NCI-H1092 treated with DMSO at 0.1 percent for 48 hours (cell line): ENCODE data around the gene SNRK.

Source experiments
- DNase-seq: peaks from one replicate; lab custom pipeline; 2025; lab: John Stamatoyannopoulos, UW

SNRK gene, protein sequence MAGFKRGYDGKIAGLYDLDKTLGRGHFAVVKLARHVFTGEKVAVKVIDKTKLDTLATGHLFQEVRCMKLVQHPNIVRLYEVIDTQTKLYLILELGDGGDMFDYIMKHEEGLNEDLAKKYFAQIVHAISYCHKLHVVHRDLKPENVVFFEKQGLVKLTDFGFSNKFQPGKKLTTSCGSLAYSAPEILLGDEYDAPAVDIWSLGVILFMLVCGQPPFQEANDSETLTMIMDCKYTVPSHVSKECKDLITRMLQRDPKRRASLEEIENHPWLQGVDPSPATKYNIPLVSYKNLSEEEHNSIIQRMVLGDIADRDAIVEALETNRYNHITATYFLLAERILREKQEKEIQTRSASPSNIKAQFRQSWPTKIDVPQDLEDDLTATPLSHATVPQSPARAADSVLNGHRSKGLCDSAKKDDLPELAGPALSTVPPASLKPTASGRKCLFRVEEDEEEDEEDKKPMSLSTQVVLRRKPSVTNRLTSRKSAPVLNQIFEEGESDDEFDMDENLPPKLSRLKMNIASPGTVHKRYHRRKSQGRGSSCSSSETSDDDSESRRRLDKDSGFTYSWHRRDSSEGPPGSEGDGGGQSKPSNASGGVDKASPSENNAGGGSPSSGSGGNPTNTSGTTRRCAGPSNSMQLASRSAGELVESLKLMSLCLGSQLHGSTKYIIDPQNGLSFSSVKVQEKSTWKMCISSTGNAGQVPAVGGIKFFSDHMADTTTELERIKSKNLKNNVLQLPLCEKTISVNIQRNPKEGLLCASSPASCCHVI

DNA sequence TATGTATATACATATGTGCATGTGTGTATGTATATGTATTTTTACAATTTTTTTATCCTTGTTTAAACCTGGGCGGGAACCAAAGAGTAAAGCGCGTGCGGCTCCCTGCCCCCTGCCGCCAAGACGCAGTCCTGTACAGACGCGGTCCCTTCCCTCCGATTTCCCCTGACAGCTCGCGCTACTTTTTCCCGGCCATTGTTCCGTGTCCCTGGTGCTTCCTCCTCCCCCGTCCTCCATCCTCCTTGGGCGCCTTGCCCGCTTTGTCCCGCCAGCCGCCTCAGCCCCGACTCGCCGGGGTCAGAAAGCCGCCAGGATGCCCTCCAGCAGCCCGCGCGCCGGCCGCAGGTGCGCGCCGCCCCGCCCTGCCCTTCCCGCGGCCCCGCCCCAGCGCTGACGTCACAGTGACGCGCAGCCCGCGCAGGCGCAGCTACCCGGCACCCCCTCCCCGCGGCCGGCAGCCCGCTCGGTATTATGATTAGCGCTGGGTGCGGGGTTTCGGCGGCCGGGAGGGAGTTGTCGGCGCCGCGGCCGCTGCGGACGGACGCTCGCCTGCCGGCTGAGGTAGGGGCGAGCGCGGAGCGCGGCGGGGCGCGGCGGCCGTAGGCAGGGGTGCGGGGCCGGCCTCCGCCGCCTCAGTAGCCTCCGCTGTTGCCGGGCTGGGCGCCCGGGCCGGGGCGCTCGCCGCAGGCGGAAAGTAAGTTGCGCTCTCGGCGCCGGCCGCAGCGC, at the start of gene SNRK:
TSS of gene SNRK (plus strand) at position 426 of the 726 bp plus-strand sequence. CDS start 16,664 bp downstream, outside the sequence.
- DNase-seq = peak; percentile 82

DNA sequence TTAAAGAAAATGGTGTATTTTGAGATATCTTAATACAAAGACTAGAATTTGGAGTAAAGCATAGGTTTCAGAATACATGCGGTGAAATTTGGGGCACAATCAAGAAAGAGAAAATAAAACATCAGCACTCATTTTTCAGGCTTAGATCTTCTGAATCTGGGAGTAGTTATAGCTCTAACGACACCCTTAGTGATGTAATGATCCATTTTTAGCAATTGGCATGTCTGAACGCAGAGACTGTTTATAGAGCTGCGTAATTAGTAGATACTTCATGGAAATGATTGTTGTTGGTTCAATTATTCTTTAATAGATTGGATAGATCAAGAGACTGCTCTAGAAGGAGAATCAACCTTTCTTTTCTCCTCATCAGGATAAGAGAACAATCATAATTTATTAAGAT, 47.5 kb upstream of the SNRK start:
- no peak for DNase-seq

DNA sequence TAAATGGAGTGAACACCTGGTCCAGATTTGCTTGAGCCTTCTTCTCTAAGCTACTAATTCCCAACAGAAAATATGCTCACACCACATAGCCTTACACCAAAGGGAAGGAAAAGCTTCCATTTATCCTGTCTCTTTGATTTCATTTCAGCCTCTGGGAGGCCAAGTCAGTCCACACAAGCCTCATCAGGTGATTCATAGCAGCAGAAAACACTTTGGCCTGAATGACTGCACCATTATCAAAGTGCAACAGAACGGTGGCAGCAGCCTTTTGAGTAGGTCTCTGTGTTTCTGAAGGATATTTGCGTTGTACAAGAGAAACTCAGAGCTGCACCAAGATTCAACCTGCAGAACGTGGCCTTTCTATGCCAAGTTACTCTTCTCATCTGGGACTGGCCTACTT, 46.6 kb upstream of the SNRK start:
- DNase-seq = no peak

DNA sequence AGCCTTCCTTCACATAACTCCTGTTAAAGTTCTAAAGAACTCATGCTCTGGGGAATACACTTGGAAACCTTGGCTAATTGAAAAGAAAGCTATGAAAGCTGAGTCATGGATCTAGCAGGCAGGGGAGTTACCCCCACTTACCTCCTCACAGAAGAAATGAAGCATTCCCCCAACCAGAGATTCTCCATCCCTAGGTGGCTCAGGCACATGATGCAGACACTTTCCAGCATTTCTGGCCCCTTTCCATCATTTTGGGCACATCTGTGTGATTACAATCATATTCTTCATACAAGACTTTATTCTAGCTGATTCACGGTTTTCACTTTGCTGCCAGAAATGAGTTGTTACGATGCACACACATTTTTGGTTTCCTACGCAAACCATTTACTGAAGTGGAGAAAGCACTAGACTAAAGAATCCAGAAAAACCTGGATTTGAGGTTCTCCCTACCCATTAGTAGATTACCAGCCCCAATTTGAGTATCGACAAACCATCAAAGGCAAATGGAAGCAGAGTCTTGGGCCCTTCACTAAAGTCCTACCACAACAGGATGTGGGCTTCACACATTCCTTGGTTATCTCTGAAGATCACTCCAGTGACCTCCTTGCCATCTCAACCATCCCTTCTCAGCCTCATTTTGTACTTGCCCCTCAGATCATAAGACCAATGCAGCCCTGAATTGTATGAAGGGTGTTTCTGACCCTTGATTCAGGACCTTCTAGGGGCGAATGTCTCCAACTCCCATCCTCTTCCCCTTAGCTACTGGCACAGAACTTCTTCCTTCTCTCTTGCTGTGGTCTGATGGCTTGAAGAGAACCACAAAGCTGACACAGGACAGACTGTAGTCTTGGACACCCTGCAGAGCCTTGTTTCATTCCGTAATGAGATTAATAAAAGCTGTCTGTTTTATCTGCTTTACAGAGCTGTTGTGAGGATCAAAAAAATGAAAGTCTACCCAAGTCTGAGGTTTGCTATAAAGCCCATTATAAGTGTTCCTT, 42.5 kb upstream of the SNRK start:
- DNase-seq = no peak

DNA sequence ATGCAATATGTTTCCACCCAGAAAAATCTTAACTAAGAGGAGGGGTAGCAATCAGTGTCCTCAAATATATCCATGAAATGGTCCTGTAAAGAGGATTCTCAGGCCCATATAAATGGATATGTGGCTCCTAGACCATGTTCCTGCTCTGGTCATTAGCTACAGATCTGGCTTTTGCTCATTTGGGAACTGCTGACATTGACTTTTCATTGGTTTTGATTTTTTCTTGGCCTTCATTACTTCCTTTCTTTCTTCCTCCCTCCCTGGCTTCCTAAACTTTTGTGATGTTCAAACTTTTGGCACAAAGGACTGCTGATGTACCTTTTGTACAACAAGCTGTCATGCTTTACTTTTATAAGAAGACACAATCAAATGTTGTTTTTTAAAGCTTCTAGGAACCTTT, 41.6 kb upstream of the SNRK start:
- DNase-seq = no peak

DNA sequence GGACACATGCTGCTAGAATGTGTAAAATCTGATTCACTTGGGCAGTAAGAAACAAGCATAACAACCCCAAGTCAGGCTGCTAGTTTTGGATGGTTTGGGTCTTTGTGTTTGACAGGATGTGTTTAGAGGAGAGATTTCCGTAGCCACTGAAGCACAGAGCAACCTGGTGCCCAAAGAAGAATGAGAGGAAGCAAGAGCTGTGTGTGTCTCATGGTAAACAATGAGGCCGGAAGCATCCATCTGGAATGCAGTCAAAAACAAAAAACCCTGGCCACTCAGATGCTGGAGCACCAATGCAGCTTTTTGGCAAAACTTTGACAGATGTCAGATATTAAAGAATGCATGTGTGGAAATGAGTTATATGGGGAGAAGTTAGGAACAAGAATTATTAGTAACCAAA, 39.4 kb upstream of the SNRK start:
- no peak for DNase-seq

DNA sequence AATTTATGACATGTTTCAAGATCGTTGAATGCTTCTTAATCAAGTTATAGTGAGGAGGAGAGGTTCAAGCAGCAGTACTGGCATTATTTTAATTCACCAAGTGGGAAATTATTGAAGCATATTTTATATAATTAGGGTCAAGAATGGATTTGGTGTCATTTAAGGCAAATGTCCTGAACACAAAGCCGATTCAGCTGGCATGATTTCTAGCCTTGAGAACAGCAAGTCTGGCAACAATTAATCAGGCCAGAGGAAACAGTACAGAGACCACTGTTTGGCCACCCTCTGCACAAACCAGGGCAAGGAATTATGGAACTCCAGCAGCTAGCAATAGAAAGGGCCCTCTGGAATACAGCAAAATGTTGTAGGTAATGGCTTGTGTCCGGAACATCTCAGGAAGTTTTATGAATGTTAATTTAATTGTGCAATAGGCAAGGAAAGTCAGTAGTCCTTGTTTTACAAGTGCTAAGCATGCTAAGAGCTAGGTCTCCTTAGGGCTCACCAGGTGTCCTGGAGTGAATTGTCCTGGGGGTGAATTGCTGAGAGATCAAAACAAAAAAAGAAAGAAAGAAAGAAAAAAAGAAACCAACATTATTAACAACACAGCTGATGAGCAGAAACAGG, 38.7 kb upstream of the SNRK start:
- no peak for DNase-seq

DNA sequence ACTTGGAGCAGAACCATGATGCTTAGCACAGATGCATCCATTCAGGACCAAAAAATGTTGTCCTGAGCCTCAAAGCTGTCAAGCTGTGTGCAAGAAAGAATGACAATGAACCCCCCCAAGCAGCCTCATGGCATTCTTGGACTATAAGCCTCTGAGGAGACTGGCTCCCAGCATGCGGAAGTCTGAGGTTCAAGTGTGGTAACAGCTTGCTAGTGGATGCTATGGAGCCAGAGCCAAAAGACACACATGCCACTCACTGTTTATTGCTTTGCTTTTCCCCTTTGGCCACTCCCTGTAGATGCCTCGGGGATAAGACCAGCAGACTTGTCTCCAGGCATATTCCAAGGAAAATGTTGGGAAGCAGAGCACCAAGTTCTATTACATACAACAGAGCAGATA, 38.2 kb upstream of the SNRK start:
- DNase-seq = no peak

DNA sequence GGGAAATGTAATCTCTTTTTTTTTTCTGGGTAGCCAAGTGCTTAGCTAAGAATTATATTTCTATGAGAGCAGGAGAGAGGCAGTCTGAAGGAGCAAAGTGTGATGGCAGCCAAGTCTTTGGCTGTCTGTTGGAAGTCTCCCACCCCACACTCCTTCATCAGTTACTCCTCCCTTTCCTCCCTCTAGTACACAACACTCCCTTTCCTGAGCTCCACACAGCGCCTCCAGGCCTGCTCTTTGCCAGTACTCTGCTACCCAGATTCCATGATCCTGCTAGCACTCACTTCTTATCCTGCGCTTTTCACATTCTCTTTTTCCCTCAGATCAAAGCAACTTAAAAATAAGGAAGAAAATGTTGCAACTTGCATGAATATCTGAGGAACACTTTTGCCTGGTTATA, 37.4 kb upstream of the SNRK start:
- DNase-seq = no peak

DNA sequence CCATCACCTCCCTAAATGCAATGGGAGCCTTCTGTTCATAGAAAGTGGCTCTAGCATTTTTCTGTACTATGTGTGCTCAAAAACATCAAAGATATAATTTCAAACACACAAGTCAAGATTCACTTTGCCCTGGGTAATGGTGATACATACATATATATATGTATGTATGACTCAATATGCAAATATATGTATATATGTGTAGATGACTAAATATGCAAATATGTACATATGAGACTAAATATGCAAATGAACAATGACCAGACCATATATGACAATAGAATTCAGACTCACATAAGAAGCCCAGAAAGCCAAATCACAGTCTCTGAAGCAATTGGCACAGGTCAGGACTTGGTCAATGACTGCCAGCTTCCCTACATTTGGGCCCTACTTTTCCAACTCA, 36.9 kb upstream of the SNRK start:
- DNase-seq = no peak

DNA sequence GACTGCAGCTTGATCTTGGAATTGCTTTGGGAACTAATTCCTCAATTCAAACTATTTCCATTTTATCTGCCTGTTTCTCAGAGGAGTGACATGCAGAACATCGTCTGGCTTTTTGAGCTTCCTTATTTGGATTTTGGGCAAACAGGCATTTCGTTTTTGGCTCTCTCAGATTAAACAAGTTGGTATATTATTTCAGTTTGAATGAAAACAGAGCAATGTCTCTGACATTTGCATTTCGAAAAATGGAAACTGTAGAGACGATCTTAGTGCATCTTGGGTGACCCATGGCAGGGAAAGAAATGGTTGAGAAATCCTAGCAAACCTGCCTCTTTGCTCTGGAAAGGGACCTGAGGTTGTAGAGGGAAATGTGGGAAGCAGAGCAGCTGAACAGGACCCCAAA, 33.0 kb upstream of the SNRK start:
- no peak for DNase-seq

DNA sequence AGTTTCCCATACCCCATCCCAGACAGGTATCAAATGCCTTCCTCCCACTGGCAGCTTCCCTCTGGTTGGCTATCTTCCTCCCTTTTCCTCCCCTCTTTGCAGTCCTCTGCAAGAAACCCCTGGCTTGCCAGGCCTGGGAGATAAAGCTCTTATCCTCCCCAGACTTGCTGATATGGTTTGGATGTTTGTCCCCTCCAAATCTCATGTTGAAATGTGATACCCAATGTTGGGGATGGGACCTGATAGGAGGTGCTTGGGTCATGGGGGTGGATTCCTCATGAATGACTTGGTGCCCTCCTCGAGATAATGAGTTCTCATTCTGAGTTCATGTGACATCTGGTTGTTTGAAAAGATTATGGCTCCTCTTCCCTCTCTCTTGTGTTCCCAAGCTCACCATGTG, 32.2 kb upstream of the SNRK start:
- DNase-seq = no peak

DNA sequence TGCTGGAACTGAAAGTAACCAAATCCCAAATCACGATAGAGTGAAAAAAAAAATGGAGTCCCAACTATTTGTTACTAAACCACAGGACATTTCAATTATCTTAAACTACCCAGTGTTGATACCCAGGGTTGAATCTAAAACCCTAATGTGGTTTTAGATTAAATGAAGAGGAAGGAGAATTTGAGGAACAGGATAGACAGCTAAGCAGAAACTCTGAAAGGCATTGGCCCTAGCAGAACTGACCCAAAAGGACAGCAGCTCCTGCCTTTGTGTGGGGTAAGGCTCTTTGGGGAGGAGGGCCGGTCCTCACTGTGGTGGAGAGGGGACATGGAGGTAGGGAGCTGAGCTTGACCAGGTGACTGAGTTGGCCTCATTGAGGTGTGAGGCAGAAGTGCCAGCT, 30.7 kb upstream of the SNRK start:
- no peak for DNase-seq

DNA sequence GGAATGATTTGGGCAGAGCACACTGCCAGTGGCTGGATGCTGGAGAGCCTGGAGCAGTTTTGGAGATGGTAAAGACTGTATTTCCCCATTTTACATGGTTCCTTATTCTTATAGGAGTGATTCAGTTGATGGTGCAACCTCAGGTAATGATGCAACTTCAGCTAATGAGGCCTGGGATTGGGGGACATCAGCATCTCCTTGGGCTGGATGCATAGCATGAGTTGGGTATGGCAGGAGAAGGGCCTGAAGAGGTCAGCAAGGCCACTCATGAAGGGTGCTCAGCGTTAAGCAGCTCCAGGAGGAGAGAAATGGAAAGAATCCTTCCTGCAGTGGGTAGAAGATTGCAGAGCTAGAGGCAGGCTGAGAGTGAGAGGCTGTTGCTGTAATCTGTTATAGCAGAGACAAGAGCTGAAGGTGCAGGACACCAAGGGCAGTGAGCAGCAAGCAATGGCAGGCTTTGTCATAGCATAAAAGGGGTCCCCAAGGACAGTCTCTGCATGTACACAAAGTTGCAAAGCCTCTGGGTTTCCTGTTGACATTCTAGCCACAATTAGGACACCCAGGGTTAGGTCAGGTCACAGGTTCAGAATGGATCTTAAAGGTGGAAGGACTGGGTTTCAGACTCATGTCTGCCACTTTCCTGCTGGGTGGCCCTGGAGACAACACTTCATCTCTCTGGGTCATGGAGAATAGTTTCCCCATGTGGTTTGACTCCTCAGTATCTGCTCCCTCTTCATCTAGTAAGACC, 29.5 kb upstream of the SNRK start:
- DNase-seq = no peak

DNA sequence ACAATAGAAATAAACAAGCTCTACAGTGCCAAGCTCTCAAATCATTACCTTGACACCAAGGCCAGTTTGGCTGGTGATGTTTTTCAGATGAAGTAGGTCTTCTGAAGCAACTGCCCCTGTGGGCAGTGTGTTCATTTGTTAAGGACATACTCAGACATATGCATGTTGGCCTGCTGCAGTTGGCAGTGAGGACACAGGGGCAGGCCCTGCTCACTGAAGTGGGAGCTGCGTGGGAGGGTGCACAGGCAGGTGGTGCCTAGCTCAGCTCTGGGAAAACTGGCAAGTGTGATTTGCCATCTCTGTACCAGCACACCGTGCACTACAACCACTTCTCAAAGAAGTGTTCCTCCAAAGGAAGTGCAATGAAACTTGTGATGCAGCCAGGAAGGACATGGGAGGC, 28.5 kb upstream of the SNRK start:
- DNase-seq = no peak

DNA sequence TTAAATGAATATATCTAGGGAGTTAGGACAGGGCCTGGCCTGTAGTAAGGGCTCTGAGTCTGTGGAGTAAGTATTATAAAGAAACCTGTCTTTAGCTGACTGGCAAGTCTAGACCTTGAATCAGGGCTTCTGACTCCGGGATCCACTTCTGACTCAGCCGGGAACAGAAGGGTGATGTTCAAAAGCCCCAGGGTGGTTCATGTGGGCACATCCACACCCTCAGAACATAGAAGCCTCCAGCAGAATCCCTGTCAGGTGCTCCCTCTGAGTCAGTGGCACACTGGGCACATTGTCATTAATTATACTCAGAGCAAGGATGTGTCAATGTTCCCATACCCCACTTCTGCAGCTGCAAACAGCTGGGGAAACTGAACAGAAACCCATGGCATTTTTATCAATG, 26.7 kb upstream of the SNRK start:
- DNase-seq = no peak

DNA sequence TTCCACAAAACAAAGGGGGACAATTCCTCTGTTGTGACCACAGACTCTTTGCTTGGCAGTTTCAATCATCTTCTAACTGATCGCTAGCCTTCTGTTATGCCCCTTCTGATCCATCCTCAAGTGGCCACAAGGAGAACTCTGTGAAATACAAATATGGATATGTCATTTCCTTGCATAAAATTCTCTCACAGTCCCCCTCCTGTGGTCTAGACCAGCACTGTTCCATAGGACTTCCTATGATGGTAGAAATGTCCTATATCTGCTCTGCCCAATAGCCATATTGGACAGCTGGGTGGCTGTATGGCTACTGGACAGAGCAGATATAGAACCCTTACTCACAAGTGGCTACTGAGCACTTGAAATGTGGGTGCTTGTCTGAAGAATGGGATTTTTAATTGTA, 25.9 kb upstream of the SNRK start:
- DNase-seq = no peak

DNA sequence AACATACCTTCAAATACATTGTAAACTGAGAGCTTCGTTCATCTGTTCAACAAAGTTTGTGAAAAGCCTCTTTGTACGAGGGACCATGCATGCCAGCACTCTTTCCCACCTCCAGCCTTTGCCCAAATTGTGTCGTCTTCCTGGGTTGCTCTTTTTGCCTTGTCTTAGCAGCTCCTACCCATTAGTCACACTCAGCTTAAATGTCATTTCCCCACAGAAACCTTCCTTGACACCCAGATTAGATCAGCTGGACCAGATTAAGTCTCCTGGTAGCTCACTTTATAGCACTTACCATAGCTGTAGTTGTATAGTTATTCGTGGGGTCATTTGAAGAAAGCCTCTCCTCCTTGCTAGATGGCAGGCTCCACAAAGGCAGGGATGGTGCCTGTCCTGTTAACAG, 24.1 kb upstream of the SNRK start:
- DNase-seq = no peak

DNA sequence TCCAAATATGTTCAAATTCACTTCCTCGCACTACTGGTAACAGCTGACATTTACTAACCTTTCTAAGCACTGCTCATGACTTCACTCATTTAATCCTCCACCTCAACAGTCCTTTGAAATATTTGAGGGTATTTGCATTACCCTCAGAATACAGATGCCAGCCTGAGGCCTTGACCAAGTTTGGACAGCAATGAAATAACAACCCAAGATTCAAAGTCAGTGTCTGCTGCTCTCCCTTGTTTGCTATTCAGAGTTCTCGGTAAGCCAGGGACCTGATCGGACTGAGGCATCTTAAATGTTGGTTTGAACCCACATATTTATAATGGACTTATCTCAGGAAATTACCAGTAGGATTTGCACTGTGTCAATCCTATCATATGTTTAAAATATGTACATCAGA, 19.9 kb upstream of the SNRK start:
- no peak for DNase-seq

DNA sequence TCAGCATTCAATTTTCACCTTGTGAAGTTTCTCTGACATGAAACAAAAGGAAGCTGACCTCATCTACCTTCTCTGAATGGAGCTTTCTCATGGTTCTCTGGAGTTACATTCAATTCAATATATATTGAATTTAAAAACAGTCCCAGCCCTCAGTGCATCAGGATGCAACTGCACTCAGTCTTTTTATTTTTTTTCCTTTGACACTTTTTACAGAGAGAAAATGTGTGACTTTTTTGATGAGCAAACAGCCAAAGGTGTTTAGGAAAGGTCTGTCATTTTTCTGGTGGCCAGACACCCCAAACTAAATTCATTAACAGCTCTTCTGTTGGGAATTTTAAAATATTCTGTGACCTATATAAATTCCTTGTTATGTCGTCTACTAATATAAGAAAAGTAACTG, 19.3 kb upstream of the SNRK start:
- DNase-seq = no peak

DNA sequence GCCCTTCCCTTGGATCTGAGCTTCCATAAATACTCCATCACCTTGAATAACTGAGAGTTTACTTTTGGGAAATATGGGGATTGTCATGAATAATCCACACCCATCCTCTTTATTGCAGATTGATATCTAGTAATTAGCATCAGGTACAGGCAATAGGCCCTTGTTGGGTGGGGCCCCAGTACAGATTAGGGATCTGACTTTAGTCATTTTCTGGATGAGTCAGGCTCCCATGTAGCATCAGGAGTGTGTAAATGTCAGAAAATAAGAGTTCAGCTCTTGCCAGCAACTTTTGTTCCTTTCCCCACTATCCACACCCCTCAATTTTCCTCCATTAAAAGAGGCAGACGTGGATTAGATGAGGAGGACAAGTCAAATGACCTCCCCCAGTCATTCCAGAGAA, 17.7 kb upstream of the SNRK start:
- no peak for DNase-seq
